ENCODE data around the gene PTPRD.

Gene PTPRD

DNA sequence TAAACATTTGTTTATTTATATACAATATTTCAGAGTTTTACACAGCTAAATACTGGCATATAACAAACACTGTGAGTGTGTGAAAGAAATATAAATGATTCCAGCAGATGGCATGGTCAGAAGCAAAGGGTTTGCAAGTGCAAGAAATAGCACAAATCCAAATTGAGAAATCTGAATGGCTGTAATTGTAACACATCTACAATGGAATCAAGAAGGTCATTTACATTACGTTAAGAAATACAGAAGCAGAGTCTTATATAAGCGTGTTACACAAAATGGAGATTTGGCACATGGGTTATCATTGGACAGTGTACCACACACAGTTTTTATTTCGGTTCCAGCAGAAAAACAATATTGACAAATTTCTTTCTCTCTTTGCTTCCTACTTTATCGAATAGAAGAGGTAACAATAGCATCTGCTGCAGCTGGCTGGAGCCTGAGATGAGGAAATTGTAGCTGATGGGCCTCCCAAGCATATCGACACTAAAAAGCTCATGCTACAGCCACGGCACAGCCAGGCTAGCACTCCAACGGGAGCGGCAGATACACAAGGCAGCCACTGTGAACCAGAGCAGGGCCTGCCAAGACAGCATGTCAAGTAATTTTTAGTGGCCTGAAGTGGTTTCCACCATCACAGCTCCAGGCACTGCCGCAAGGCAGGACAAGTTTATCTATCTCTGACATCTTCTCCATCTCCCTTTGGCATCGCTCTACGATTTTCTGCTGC is 2248.6 kb downstream of the PTPRD start (continued):
- TF ChIP-seq, protein P1, sequence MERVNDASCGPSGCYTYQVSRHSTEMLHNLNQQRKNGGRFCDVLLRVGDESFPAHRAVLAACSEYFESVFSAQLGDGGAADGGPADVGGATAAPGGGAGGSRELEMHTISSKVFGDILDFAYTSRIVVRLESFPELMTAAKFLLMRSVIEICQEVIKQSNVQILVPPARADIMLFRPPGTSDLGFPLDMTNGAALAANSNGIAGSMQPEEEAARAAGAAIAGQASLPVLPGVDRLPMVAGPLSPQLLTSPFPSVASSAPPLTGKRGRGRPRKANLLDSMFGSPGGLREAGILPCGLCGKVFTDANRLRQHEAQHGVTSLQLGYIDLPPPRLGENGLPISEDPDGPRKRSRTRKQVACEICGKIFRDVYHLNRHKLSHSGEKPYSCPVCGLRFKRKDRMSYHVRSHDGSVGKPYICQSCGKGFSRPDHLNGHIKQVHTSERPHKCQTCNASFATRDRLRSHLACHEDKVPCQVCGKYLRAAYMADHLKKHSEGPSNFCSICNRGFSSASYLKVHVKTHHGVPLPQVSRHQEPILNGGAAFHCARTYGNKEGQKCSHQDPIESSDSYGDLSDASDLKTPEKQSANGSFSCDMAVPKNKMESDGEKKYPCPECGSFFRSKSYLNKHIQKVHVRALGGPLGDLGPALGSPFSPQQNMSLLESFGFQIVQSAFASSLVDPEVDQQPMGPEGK (tag by site-specific recombination; IDR thresholded peaks at IDR 0.05), result no peak

- Histone ChIP-seq H3K4me3 (ENCODE audit: low read depth, low read length) (no peak overlapping the region), H3K9me3 (ENCODE audit: control insufficient read depth, insufficient read depth, low read depth, low read length) (no peaks in the 10 kb centered on the region), H3K4me1 (ENCODE audit: control insufficient read depth, insufficient read depth, low read length) (no peaks in the 10 kb centered on the region), H3K36me3 (ENCODE audit: control insufficient read depth in 2 of 2, insufficient read depth in 1 of 2, low read length in 2 of 2) (no peaks in the 10 kb centered on the region), H3K27ac (ENCODE audit: extremely low read depth, low read depth, low read length) (no peak overlapping the region)
- ChIA-PET POLR2A (no interaction called here), CTCF (interaction anchor here (0.6 kb wide), 1 partner anchor 20 kb away, joined by 3 read pairs; no protein-coding TSS in a partner anchor)
- no peak for TF ChIP-seq ZNF146 (tag by site-specific recombination; IDR thresholded peaks at IDR 0.05)
- no peak for TF ChIP-seq ZFP69B (tag by site-specific recombination; IDR thresholded peaks at IDR 0.05)
- no peak for TF ChIP-seq OSR2 (tag by site-specific recombination; IDR thresholded peaks at IDR 0.05)
- TF ChIP-seq INSM2 (tag by site-specific recombination; IDR thresholded peaks at IDR 0.05), result no peak
- no peak for TF ChIP-seq AEBP2 (tag by site-specific recombination; IDR thresholded peaks at IDR 0.05; ENCODE audit: borderline replicate concordance)
- no peak for TF ChIP-seq ZNF248 (tag by site-specific recombination; IDR thresholded peaks at IDR 0.05)
- TF ChIP-seq, protein P2, sequence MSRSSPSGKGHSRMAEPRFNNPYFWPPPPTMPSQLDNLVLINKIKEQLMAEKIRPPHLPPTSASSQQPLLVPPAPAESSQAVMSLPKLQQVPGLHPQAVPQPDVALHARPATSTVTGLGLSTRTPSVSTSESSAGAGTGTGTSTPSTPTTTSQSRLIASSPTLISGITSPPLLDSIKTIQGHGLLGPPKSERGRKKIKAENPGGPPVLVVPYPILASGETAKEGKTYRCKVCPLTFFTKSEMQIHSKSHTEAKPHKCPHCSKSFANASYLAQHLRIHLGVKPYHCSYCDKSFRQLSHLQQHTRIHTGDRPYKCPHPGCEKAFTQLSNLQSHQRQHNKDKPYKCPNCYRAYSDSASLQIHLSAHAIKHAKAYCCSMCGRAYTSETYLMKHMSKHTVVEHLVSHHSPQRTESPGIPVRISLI (tag by site-specific recombination; IDR thresholded peaks at IDR 0.05), result no peak
- TF ChIP-seq ZBTB48 (tag by site-specific recombination; IDR thresholded peaks at IDR 0.05), result no peak
- no peak for TF ChIP-seq ZNF747 (tag by site-specific recombination; IDR thresholded peaks at IDR 0.05)
- TF ChIP-seq, protein P3, sequence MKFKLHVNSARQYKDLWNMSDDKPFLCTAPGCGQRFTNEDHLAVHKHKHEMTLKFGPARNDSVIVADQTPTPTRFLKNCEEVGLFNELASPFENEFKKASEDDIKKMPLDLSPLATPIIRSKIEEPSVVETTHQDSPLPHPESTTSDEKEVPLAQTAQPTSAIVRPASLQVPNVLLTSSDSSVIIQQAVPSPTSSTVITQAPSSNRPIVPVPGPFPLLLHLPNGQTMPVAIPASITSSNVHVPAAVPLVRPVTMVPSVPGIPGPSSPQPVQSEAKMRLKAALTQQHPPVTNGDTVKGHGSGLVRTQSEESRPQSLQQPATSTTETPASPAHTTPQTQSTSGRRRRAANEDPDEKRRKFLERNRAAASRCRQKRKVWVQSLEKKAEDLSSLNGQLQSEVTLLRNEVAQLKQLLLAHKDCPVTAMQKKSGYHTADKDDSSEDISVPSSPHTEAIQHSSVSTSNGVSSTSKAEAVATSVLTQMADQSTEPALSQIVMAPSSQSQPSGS (tag by site-specific recombination; IDR thresholded peaks at IDR 0.05; ENCODE audit: low read depth), result no peak
- TF ChIP-seq ZNF138 (tag by site-specific recombination; IDR thresholded peaks at IDR 0.05; ENCODE audit: borderline replicate concordance), result no peak
- TF ChIP-seq KLF9 (tag by site-specific recombination; IDR thresholded peaks at IDR 0.05; ENCODE audit: low read depth), result no peak
- TF ChIP-seq ZSCAN5A (tag by site-specific recombination; IDR thresholded peaks at IDR 0.05), result no peak
- TF ChIP-seq ZNF670 (tag by site-specific recombination; IDR thresholded peaks at IDR 0.05; ENCODE audit: low read depth), result no peak
- no peak for TF ChIP-seq ZNF623 (tag by site-specific recombination; IDR thresholded peaks at IDR 0.05)
- TF ChIP-seq ZNF302 (tag by site-specific recombination; IDR thresholded peaks at IDR 0.05; ENCODE audit: low read depth), result no peak
- no peak for TF ChIP-seq ZNF175 (tag by site-specific recombination; IDR thresholded peaks at IDR 0.05)
- TF ChIP-seq, protein P4, sequence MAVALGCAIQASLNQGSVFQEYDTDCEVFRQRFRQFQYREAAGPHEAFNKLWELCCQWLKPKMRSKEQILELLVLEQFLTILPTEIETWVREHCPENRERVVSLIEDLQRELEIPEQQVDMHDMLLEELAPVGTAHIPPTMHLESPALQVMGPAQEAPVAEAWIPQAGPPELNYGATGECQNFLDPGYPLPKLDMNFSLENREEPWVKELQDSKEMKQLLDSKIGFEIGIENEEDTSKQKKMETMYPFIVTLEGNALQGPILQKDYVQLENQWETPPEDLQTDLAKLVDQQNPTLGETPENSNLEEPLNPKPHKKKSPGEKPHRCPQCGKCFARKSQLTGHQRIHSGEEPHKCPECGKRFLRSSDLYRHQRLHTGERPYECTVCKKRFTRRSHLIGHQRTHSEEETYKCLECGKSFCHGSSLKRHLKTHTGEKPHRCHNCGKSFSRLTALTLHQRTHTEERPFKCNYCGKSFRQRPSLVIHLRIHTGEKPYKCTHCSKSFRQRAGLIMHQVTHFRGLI (tag by site-specific recombination; IDR thresholded peaks at IDR 0.05), result no peak
- TF ChIP-seq ZNF366 (tag by site-specific recombination; conservative IDR thresholded peaks at IDR 0.05), result no peak
These were observed 2250.6 kb downstream of the PTPRD start for GRCh38 chr9:8362250-8362649.
